ENCODE data around the gene ANK3. TPM values are rescaled to one million over a fixed set of nuclear protein-coding genes. Genes with fewer than 3 reads are reported as not detected.

The ANK3 gene
- total and polyA plus RNA-seq, 2 experiments from 2014 or later: 0.14 to 0.54 TPM

DNA sequence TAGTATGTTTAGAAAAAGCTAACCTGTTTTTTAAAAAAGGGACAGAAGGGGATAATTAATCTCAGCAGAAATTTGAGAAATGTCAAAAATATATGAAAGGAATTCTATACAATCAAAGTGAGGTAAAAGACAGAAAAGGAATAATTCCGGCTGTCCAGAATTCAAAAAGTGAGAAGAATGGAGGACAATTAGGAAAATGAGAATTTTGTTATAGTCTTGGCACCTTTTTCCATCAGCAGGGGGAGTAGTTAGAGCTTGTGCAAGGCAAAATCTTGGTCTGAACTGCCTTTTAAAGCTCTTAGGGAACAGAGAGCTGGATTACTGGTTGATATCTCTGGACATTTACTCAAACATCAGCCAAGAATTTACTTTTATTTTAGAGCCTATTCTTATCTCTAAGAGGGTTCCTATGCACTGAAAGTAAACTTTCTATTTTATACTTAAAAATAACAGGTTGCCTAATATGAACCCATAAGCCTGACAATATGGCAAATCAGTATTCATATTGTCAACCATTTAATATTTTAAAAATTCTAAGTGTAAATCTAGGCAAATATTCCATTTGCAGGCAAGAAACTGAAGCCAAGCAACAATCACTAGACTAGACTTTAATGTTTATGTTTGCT is 185.6 kb downstream of the ANK3 start:
- Histone ChIP-seq H3K9me2 (ENCODE audit: insufficient read depth) (no peaks in the 10 kb centered on the region), H3K9me3 (ENCODE audit: low read depth) (no peaks in the 10 kb centered on the region), H3K27me3 (replicated peaks; ENCODE audit: insufficient read depth) (no peaks in the 10 kb centered on the region), H3K4me2 (ENCODE audit: unreplicated experiment) (no peak overlapping the region), H3K9ac (no peak overlapping the region), H3K27ac (no peak overlapping the region), H2AFZ (no peak overlapping the region), H3K79me2 (ENCODE audit: insufficient read depth) (no peaks in the 10 kb centered on the region), H3K4me3 (no peak overlapping the region), H4K20me1 (ENCODE audit: insufficient read depth) (no peaks in the 10 kb centered on the region), H3K36me3 (ENCODE audit: low read depth) (no peaks in the 10 kb centered on the region), H3K4me1 (ENCODE audit: insufficient read depth) (no peaks in the 10 kb centered on the region; the same call in 1 of the 2 replicates), H3F3A (ENCODE audit: insufficient read depth) (no peaks in the 10 kb centered on the region)
- peak; percentile 72 for DNase-seq
- no peak for TF ChIP-seq EZH2 (IDR thresholded peaks at IDR 0.05; ENCODE audit: insufficient read depth, poor library complexity, severe bottlenecking)
- no peak for TF ChIP-seq EZH2phosphoT487 (IDR thresholded peaks at IDR 0.05; ENCODE audit: insufficient read depth, low read depth)
- in situ Hi-C loops (cut with MboI): loop anchor here (10.0 kb wide), 3 partner anchors 109 to 579 kb away; no protein-coding TSS in a partner anchor
- WGBS, 2 experiments (ENCODE audit: low coverage in 1 of 2, low lambda C conversion rate in 2 of 2, missing lambda C conversion rate in 2 of 2): 8 to 33% methylated on average over 1 of the region's 1 CpG

DNA sequence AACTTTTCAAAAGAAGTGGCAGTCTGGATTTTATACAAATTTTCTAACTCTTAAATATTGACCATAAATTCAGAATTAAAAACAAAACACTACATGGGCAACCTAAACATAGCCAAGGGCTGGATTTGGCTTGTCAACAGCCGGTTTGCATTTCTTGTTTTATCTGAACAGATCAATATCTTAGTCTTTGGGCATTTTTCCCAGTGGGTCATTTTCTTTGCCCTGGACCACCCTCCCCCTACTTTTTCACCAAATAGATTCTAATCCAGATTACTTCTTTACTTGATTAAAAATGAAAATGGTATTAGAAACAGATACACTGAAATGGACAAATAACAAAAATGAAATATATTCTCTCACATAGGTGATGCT is 189.0 kb downstream of the ANK3 start:
- no peak overlapping the region for H3K27ac ChIP-seq
- H3K4me1 ChIP-seq (ENCODE audit: insufficient read depth): no peaks in the 10 kb centered on the region
- H2AFZ ChIP-seq: no peak overlapping the region
- no peak overlapping the region for H3K4me2 ChIP-seq (ENCODE audit: unreplicated experiment)
- H3K4me3 ChIP-seq: no peak overlapping the region
- no peaks in the 10 kb centered on the region for H3K27me3 ChIP-seq (replicated peaks; ENCODE audit: insufficient read depth)
- H3K9ac ChIP-seq: no peak overlapping the region
- H3K9me3 ChIP-seq (ENCODE audit: low read depth): no peaks in the 10 kb centered on the region
- no peaks in the 10 kb centered on the region for H3K79me2 ChIP-seq (ENCODE audit: insufficient read depth)
- WGBS, 2 experiments (ENCODE audit: low coverage in 1 of 2, low lambda C conversion rate in 2 of 2, missing lambda C conversion rate in 2 of 2): 79 to 95% methylated on average over 1 of the region's 1 CpG
- no peak for DNase-seq
- in situ Hi-C loops (cut with MboI): loop anchor here (10.0 kb wide), 3 partner anchors 106 to 576 kb away; no protein-coding TSS in a partner anchor
- H3K9me2 ChIP-seq (ENCODE audit: insufficient read depth): no peaks in the 10 kb centered on the region
- TF ChIP-seq EZH2 (IDR thresholded peaks at IDR 0.05; ENCODE audit: insufficient read depth, poor library complexity, severe bottlenecking) (no peak), EZH2phosphoT487 (IDR thresholded peaks at IDR 0.05; ENCODE audit: insufficient read depth, low read depth) (no peak)
- no peaks in the 10 kb centered on the region for H3F3A ChIP-seq (ENCODE audit: insufficient read depth)
- no peaks in the 10 kb centered on the region for H4K20me1 ChIP-seq (ENCODE audit: insufficient read depth)
- H3K36me3 ChIP-seq (ENCODE audit: low read depth): no peaks in the 10 kb centered on the region

DNA sequence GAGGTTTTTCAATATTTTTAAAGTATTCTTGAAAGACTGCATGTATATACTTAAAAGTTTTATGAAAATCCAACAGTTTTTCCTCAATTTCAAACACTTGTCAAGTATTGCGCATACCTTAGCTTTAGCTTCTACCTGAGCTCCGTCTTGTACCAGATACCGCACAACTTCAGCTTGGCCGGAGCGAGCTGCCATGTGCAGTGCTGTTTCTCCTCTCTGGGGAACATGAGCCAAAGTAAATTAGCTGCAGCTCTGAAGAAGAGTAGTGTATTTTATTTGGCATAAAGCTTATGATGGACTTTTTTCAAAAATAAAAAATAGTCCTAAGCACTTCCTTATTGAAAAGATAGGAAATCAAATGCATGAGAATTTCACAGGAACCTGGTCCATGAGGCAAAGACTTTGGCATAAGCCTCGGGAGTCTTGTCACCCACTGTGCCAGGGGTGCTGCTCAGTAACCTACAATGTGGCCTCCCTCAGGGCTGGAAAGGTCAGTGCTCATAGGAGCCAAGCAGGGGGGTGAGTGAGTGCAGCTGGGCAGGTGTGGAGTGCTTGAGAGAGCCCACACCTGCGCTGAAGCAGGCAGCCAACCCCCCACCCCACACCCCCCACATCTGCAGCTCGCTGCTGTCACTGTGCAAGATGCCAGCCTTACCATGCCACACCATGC is 189.5 kb downstream of the ANK3 start:
- 54% methylated on average over 8 of the region's 8 CpGs for WGBS, 2 experiments (ENCODE audit: low coverage in 1 of 2, low lambda C conversion rate in 2 of 2, missing lambda C conversion rate in 2 of 2)
- Histone ChIP-seq H3K36me3 (ENCODE audit: low read depth) (no peaks in the 10 kb centered on the region), H3K4me1 (ENCODE audit: insufficient read depth) (no peaks in the 10 kb centered on the region), H3F3A (ENCODE audit: insufficient read depth) (no peaks in the 10 kb centered on the region), H3K27ac (no peak overlapping the region), H3K4me2 (ENCODE audit: unreplicated experiment) (no peak overlapping the region), H4K20me1 (ENCODE audit: insufficient read depth) (no peaks in the 10 kb centered on the region), H3K4me3 (no peak overlapping the region), H3K9me2 (ENCODE audit: insufficient read depth) (no peaks in the 10 kb centered on the region), H3K9me3 (ENCODE audit: low read depth) (no peaks in the 10 kb centered on the region), H2AFZ (no peak overlapping the region), H3K79me2 (ENCODE audit: insufficient read depth) (no peaks in the 10 kb centered on the region), H3K27me3 (replicated peaks; ENCODE audit: insufficient read depth) (no peaks in the 10 kb centered on the region), H3K9ac (no peak overlapping the region)
- no peak for TF ChIP-seq EZH2phosphoT487 (IDR thresholded peaks at IDR 0.05; ENCODE audit: insufficient read depth, low read depth)
- no peak for TF ChIP-seq EZH2 (IDR thresholded peaks at IDR 0.05; ENCODE audit: insufficient read depth, poor library complexity, severe bottlenecking)
- DNase-seq: no peak
- in situ Hi-C loops (cut with MboI): loop anchor here (10.0 kb wide), 3 partner anchors 105 to 575 kb away; no protein-coding TSS in a partner anchor

DNA sequence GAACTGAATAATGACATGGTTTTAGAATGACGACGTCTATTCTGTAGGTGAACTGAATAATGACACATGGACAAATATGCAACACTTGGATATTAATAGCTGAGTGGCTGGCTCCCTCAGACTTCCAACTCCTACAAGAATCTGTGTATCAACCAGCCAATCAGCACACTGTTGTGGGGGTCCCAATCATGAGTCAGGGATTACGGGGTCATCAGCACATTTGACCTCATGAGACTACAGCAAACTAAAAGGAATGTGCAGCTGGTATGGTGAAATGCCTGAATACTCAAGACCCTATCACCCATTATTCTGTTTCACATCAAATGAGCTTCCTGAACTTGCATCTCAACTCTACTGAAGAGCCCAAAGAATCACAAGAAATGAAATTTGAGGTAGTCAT is 192.5 kb downstream of the ANK3 start:
- H3K9me3 ChIP-seq (ENCODE audit: low read depth): no peaks in the 10 kb centered on the region
- H3K36me3 ChIP-seq (ENCODE audit: low read depth): no peaks in the 10 kb centered on the region
- H3K9me2 ChIP-seq (ENCODE audit: insufficient read depth): no peaks in the 10 kb centered on the region
- H3F3A ChIP-seq (ENCODE audit: insufficient read depth): no peaks in the 10 kb centered on the region
- TF ChIP-seq EZH2 (IDR thresholded peaks at IDR 0.05; ENCODE audit: insufficient read depth, poor library complexity, severe bottlenecking) (no peak), EZH2phosphoT487 (IDR thresholded peaks at IDR 0.05; ENCODE audit: insufficient read depth, low read depth) (no peak)
- H3K27ac ChIP-seq: no peak overlapping the region
- no peak overlapping the region for H3K9ac ChIP-seq
- no peaks in the 10 kb centered on the region for H3K79me2 ChIP-seq (ENCODE audit: insufficient read depth)
- H3K4me3 ChIP-seq: no peak overlapping the region
- H4K20me1 ChIP-seq (ENCODE audit: insufficient read depth): no peaks in the 10 kb centered on the region
- no peak overlapping the region for H2AFZ ChIP-seq
- no peaks in the 10 kb centered on the region for H3K4me1 ChIP-seq (ENCODE audit: insufficient read depth)
- no peak overlapping the region for H3K4me2 ChIP-seq (ENCODE audit: unreplicated experiment)
- WGBS, 2 experiments (ENCODE audit: low coverage in 1 of 2, low lambda C conversion rate in 2 of 2, missing lambda C conversion rate in 2 of 2): 74 to 75% methylated on average over 3 of the region's 3 CpGs
- DNase-seq: no peak
- in situ Hi-C loops (cut with MboI): no loop called here
- no peaks in the 10 kb centered on the region for H3K27me3 ChIP-seq (replicated peaks; ENCODE audit: insufficient read depth)
